Measurements from ENCODE around the gene ZNF709.

- TF ChIP-seq CTCF (conservative IDR thresholded peaks at IDR 0.05; ENCODE audit: low read depth, low read length) (no peak), EZH2 (IDR thresholded peaks at IDR 0.05; ENCODE audit: low read length, unreplicated experiment) (no peak)
Observed at GRCh38 chr19:12494260-12494860, 9.7 kb upstream of the ZNF709 start.

Measured in PC-3 (cell line).